CD4-positive, alpha-beta T cell treated with Interleukin-21 for 1 hour (primary cell): ENCODE measurements around the gene KCNH5.
"Not testable (repeated sequence)": the region's sequence is repeated elsewhere in the genome, so short reads cannot be mapped to it uniquely, and the experiment has no call there.

Experiments
- DNase-seq: peaks from one replicate; pipeline ENCODE4 v3.0.0-alpha.2; 2020

Gene KCNH5

DNA sequence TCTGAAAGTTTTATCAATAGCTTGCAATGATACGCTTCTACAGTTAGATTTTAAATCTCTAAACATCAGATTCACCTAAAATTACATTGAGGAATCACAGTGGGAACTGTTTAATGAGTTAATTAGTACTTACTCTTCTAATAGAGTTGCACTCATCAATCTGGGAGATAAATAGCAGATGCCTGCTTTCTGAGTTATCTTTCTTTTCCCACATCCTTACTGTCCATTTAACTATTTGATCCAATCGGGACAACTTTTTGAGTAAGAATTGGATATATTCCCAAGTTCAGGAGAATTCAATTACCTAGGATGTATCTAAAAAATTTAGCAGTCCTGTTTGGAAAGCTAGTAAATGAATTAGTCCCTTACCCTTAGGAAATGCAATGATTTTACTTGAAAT, 162.3 kb downstream of the KCNH5 start:
- no peak for DNase-seq

DNA sequence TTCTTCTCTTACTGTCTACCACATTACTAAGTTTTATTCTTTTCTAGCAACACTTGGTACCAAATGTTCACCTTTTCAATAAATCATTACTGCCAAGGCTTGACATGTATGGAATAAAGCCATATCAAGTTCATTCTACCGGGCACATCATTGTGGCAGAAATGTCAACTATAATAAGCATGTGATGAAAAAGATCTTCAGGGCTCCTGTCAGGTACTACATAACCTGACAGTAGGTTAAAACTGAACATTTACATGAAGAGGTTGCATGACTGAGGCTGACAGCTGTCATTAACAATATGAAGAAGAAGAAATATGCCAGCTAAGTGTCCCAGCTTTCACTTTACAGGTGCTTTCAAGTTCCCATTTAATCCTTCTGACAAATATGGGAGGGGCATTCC, 178.9 kb downstream of the KCNH5 start:
- DNase-seq: no peak

DNA sequence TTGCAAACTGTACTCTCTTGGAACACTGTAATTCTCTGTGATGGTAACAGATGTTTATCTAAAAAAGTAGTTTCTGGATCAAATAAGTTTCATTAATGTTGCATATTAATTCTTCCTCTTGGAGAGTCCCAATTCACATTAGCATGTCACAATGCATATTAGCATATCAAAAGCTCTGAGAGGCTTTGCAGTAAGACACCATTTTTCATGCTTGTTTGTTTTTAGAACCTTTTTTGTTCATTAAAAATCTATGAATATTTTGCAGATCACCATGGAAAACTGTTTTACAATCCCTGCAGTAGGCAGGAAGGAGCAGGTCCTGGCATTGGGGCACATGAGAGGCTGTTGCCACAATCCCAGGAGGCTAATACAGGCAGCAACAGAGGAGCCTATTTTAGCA, 180.7 kb downstream of the KCNH5 start:
- DNase-seq: no peak

DNA sequence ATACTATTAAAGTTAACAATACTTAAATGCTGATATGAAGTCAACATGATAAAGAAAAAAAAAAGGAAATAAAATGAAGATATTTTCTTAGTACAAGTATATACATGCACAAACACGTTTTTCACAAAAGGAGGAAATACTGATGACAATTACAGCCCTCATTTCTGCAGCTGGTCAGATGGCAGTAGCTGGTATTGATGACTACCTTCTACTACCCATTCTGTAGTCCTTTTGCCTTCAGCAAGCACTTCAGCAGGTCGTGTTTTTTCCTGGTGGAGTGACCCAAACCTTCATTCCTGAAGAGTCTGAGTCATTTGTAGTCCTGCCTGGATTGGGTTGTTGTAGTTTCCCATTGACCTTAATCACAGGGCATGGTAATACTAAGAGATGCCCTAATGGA, 187.2 kb downstream of the KCNH5 start:
- not testable (repeated sequence) for DNase-seq

DNA sequence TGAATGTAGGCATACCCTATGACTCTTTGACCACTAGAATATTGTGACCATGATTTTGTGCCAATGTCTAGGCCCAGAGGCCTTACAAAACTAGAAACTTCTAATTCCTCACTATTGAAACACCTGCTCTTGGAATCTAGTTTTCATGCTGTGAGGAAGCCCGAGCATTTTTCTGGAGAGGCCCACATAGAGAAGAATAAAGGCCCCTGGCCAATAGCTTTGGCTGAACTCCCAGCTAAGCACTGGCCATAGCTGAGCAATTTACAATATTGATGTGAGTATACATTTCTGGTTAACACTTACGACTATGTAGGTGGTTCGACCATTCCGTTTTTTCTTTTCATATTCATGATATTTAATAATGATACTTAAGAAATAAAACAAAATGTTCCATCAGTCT, 190.3 kb downstream of the KCNH5 start:
- DNase-seq: no peak

DNA sequence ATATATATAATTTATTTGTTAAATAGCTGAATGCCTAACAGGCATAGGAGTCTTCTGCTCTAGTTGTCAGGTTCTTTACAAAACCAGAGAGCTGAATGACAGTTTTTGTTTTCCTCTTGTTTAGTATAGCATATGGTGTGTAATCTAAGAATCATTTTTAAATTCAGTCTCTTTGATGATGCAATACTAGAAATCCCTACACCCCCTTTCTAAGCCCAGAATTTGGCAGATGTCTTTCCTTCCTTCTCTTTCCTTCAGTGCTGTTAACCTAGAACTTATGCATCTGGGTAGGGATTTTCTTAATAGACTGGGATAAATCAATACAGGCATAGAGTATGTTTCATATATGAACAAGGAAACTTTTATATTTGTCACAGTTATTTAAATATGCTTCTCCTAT, 198.1 kb downstream of the KCNH5 start:
- no peak for DNase-seq

DNA sequence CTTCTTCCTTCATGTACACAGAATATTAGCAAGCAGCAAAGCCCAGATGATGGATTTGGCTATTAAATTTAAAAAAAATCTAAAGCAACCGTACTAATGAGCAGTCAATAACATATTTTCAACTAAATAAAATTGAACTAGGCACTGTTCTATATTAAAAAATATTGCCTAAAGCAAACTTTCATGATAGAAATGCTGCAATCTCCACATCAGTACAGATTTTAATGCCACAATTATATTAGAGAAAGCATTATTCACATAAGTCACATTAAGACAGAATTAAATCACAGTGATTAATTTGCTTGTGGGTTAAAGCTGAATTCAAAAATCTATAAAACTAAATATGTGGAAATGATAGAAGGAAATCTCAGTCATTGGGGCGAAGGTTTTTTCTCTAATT, 200.7 kb downstream of the KCNH5 start:
- DNase-seq: no peak

DNA sequence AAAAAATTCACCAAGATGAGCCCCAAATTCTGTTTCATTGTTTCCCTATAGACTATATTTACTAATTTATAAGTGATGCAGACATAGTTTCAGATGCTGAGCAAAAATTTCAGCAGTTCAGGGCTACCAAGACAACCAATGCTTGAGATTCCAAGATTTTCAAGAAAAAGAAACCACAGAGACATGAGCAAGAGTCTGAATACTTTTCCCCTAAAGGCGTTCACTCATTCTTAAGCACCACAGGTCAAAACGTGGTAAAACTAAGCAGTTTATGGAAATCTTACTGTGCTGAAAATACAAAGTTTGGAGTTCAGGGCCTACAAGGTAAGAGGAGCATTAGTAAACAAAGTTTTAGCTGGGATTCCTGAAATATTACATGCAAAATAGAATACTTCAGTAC, 221.2 kb downstream of the KCNH5 start:
- no peak for DNase-seq

DNA sequence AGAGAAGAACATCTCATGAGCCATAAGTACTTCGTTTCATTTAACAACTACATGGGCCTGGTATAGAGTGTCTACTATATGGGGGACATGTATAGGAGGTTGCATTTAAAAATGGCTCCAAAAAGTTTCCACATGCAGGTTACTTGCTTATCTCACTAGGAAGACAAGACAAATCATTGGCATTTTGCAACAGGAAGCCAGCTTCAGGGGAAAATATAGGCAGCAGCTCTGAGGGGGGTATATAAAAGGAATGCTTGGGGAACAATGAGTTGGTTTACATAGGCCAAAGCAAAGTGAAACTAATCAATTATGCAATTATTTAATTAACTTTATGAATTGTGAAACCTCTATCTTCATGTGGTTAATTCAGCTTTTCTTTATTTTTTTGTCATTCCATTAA, 225.3 kb downstream of the KCNH5 start:
- no peak for DNase-seq

DNA sequence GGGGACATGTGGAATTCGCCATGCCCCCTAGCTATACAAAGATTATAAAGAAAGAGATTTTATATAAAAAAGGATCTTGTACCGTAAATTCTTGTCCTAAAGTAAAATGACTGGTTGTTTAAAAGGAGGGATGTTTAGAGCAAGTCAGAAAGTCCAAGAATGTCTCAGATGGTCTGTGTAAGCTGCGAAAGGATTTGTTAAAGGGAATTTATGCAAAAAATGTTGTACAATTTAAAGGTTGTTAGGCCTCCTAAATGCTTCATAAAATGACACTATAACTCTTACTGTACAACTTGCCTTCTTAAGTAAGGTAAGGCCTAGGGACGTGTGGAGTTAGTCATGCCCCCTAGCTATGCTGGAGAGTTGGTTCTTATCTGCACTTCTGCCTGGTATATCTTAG, 237.6 kb downstream of the KCNH5 start:
- DNase-seq: no peak

DNA sequence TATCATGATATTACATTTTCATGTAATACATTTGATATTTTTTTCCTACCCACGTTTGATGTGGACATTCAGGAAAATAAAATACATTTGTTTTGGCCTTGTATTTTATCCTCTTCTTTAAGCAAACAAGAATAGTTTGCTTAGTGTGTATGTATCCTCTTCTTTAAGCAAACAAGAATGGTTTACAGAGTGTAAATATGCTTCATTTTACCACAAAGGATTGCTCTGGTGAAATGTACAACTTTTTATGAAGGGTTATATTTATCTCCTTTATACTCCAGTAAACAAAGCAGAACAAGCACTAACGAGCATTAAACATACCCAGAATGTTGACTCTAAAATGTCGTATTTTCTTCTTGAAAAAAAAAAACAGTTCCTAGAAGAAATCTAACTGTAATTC, 244.7 kb downstream of the KCNH5 start:
- no peak for DNase-seq

DNA sequence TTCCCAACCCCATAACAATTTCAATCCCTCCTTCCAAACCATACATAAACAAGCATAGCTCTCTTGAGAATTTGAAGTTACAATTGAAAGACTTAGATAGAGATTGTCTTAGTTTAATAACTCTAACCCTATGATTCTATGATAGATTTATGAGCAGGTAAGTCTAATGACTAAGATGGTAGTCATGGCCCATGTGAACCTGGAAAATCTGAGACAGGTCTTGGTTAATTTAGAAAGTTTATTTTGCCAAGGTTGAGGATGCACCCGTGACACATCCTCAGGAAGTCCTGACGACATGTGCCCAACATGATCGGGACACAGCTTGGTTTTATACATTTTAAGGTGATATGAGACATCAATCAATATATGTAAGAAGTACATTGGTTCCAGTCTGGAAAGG, 248.8 kb downstream of the KCNH5 start:
- DNase-seq: no peak

DNA sequence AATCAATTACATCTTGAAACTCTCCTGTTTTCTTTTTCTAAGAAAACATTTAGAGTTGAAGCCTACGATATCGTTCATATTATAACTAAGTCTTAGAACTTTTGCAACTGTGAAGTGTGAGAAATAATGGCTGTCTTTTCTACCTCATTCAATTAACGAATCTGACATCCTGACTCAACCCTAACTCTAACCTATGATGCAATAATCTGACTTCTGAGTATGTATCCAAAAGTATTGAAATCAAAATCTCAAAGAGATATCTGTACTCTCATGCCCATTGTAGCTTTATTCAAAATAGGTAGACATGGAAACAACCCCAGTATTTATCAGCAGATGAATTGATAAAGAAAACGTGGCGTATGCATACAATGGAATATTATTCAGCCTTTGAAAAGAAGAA, 252.7 kb downstream of the KCNH5 start:
- no peak for DNase-seq

DNA sequence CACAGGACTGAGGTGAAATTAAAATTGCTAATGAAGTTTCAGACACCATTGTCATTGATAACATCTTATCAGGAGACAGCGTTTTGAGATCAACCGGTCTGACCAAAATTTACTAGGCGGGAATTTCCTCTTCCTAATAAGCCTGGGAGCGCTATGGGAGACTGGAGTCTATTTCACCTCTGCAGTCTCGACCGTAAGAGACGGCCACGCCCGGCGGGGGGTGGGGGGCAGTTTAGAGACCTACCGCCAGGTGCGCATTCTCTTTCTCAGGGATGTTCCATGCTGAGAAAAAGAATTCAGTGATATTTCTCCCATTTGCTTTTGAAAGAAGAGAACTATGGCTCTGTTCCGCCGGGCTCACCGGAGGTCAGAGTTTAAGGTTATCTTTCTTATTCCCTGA, 263.9 kb downstream of the KCNH5 start:
- not testable (repeated sequence) for DNase-seq

DNA sequence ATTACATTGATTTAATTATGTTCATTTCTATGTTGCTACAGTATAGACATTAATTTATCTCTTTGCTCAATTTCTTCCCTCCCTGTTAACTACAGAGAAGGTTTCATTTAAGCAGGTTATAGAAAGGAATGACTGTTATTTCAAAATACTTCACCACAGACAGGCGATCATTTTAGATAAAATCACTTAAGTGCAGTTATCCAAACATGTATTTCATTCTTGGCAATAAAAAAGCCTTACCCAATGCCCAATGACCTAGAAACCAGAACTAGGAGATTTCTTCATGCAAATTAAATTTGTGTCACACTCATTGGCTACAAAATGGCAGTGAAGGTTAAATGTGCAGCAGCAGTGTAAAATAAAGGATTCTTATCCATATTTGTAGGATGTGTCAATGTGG, 266.4 kb downstream of the KCNH5 start:
- DNase-seq: no peak

DNA sequence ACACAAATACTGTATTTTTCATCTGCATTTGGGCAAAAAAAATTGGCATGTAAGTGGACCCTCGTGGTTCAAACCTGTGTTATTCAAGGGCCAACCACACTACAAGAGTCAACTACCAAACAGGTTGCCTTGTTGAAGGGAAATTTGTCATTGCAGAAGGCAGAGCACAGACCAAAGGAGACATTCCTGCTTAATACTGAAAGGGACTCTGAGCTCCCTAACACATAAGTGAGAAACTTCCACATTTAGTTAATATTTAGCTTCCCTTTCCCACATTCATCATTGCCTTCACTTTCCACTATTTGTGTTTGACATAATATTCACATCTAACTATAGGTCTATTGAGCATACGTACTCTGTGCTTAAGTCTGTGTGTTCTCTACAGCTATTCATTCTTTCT, 266.9 kb downstream of the KCNH5 start:
- no peak for DNase-seq

DNA sequence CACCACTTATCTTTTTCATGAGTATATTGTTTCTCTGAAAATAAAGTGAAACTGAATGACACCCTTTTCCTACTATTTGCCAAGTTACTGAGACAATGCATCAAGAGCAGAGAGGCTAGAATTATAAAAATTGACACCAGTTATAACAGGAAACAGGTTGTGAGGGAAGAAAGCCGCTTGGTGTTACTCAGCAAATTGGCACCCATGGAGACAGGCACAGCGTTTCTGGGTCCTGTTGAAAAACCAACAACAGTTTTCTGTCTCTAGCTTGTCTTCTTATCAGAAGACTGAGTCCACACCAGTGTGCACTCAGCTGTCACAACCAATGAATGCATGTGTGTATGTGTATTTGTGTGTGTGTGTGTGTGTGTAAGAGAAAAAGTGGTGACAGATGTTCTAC, 267.7 kb downstream of the KCNH5 start:
- no peak for DNase-seq

DNA sequence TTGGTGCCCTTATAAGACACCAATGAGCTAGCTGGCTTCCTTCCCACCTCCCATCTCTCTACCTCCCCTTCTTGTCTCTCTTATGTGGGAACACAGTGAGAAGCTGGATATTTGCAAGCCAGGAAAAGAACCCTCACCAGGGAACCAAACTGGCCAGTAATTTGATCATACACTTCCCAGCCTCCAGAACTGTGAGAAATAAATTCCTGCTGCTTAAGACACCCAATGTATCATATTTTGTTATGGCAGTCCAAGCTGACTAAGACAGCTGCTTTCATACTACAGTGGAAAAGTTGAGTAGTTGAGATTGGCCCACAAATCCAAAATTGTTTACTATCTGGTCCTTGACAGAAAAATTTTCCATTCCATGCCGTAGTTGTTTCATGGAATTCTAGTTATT, 269.0 kb downstream of the KCNH5 start:
- DNase-seq: no peak

DNA sequence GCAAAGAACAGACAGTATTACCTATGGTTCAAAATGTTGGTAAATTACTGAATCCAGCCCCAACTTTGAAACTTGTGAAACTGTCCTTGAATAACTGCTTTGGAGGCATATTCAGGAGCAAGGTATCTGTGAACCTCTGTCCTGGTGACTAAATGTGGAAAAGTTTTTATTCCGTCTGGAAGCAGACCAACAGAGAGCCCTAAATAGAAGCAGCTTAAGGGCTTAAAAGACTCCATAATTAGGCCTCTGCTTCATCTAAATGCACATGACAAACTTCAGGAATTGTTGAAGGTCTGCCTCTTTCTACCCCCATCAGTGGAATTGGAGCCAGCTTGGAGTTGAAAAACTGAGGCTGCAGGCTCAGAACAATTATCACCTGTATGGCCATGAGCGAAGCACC, 276.5 kb downstream of the KCNH5 start:
- no peak for DNase-seq

DNA sequence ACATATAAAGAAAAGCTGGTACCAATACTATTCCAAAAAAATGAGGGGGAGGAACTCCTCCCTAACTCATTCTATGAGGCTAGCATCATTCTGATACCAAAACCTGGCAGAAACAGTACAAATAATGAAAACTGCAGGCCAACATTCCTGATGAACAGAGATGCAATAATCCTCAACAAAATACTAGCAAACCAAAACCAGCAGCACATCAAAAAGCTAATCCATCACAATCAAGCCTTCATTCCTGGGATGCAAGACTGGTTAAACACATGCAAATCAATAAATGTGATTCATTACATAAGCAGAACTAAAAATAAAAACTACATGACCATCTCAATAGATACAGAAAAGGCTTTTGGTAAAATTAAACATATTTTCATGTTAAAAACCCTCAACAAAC, 281.3 kb downstream of the KCNH5 start:
- DNase-seq: no peak

DNA sequence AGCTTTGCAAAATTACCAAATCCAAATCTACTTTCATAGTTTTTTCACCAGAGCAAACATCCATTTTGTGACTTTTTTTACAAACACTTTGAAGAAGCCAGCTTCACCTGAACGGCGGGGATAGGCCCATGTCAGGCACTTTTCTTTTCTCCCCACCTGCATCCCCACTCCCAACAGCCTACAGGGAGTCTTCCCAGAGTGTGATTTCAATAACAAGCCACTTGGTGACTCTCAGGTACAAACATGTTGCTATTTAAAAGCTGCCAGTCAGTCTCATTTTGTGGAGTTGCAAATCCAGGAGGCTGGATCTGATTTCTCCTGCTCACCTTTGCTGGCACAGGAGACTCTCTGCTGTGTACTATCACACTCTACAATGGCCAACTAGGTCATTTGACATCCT, 285.5 kb downstream of the KCNH5 start:
- no peak for DNase-seq

DNA sequence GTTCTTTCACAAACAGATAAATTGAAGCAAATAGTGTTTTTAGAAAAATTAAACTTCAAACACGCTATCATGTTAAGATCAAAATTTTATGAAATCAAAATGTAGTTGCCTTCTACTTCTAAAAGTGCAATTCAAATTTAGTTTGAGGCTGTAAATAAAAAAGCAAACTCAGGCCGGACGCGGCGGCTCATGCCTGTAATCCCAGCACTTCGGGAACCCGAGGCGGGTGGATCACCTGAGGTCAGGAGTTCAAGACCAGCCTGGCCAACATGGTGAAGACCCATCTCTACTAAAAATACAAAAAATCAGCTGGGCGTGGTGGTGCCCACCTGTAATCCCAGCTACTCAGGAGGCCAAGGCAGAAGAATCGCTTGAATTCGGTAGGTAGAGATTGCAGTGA, 298.4 kb downstream of the KCNH5 start:
- DNase-seq: not testable (repeated sequence)

DNA sequence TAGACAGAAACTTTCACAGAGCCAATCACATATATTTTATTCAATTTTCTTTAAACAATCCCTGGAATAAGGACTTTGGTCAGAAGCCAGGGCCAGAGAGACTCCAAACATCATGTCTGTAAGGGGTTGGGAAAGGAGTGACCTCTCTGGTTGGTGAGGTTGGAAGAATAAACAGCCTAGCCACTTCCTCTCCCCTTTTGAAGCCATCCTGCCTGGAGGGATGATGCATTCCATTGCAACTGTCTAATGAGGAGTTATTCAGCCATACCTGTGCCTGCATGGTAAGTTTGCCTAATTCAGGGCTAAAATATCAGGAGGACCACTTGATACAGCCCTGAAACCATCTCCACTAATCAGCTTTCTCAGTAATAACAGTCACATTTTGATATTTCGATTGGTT, 299.8 kb downstream of the KCNH5 start:
- no peak for DNase-seq

DNA sequence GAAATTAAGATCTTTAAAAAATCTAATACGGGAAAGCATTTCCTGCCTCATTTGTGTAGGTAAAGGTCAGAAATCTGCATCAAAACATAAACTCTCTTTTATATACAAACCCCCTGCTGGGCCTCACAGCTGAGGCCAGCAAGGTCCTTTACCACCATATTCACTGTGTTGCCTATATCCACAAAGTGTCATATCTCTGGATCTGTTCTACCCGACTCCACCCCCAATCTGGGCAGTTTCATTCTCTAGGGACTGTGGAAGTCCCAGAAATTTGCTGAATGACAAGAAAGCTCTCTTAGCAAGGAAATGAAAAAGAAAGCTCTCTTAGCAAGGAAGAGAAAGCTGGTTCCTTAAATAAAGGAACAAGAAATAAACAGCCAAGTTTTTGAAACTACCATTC, 301.7 kb downstream of the KCNH5 start:
- no peak for DNase-seq

DNA sequence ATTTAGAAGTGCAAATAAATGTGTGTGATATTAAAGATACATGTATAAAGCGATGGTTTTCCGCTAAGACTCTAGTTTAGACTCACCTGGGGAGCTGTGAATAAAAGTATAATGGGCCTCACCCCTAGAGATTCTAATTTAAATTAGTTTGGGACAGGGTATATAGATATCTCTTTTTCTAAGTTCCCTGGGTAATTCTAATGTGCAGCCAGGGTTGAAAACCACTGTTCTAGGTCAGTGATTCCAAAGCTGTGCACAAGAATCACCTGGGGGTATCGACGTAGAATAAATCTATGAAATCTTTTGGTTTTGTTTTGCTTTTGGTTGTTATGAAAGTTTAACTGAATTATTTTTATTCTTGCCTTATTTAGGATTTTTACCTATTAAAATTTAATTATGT, 302.1 kb downstream of the KCNH5 start:
- DNase-seq: no peak

DNA sequence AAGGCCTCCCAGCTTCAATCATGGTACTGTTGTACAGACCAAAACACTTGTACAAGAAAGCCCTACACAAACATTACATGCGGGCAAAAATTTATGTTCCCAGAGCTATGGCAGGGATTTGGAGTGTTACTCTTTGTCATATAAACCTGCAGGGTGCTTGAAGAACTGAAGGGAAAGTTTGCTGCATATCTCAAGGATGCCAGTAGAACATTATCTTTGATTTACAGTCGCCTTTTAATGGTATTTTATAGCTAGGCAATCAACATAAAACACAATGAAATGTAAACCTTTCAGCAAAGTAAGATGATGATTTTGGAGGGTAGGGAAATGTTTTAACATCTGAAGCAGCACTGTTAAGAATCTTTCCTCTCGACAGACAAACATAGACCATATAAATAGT, 305.6 kb downstream of the KCNH5 start:
- no peak for DNase-seq
